Endothelial cell (in vitro differentiated cells): ENCODE data around the gene FMN2. TPM values are rescaled to one million over a fixed set of nuclear protein-coding genes. Genes with fewer than 3 reads are reported as not detected.
"Not testable (repeated sequence)": the region's sequence is repeated elsewhere in the genome, so short reads cannot be mapped to it uniquely, and the experiment has no call there.

ENCODE experiments used
- DNase-seq: peaks from one replicate; pipeline ENCODE4 v3.0.0; 2021; ENCODE audit warnings: low spot score
- H3K27ac Mint-ChIP-seq: one replicate; pipeline ENCODE4 v1.8.0; 2021; ENCODE audit warnings: mixed read lengths, inconsistent platforms; ENCODE audit not compliant: unreplicated experiment
- H3K27me3 Mint-ChIP-seq: one replicate; pipeline ENCODE4 v1.8.0; 2021; ENCODE audit warnings: mild to moderate bottlenecking, moderate library complexity, mixed read lengths, inconsistent platforms; ENCODE audit not compliant: unreplicated experiment
- H3K36me3 Mint-ChIP-seq: one replicate; pipeline ENCODE4 v1.8.0; 2021; ENCODE audit warnings: mild to moderate bottlenecking, low read depth, mixed read lengths, inconsistent platforms; ENCODE audit not compliant: unreplicated experiment
- H3K4me1 Mint-ChIP-seq: one replicate; pipeline ENCODE4 v1.8.0; 2021; ENCODE audit warnings: mild to moderate bottlenecking, mixed read lengths, inconsistent platforms; ENCODE audit not compliant: unreplicated experiment
- H3K4me3 Mint-ChIP-seq: one replicate; pipeline ENCODE4 v1.8.0; 2021; ENCODE audit warnings: mild to moderate bottlenecking, mixed read lengths, inconsistent platforms; ENCODE audit not compliant: unreplicated experiment
- H3K9me3 Mint-ChIP-seq: one replicate; pipeline ENCODE4 v1.8.0; 2021; ENCODE audit warnings: mixed read lengths, inconsistent platforms; ENCODE audit not compliant: unreplicated experiment
- CTCF ChIP-seq: fragments of 200-600 bp; sonication (generic); IDR thresholded peaks from one replicate; pipeline ENCODE4 v1.5.0; 2021; ENCODE audit warnings: antibody characterized with exemption; ENCODE audit not compliant: unreplicated experiment
- total RNA-seq: library from RNA; stranded (reverse); fragmentation: NEBNext Ultra II Directional; extraction: Animal tissue kit (Norgen Biotek cat#: 25700); gene quantifications from one replicate; pipeline ENCODE4 v1.2.1, GENCODE V29; 2021; ENCODE audit not compliant: unreplicated experiment

The FMN2 gene
- total RNA-seq, 1 donor from 2014 or later: 2.6 TPM

GRCh38 chr1:240170806-240171205 is 79.1 kb downstream of the FMN2 start:
- no peaks in the 10 kb centered on the region for H3K27me3 Mint-ChIP-seq
- no peak for TF ChIP-seq CTCF
- no peak for DNase-seq
- H3K36me3 Mint-ChIP-seq: no peaks in the 10 kb centered on the region
- H3K4me3 Mint-ChIP-seq: no peak overlapping the region
- no peaks in the 10 kb centered on the region for H3K9me3 Mint-ChIP-seq
- no peaks in the 10 kb centered on the region for H3K4me1 Mint-ChIP-seq
- H3K27ac Mint-ChIP-seq: no peak overlapping the region

GRCh38 chr1:240171907-240172306 is 80.2 kb downstream of the FMN2 start:
- Mint-ChIP-seq H3K4me1 (no peaks in the 10 kb centered on the region), H3K36me3 (no peaks in the 10 kb centered on the region), H3K4me3 (no peak overlapping the region), H3K27me3 (no peaks in the 10 kb centered on the region), H3K9me3 (no peaks in the 10 kb centered on the region), H3K27ac (no peak overlapping the region)
- no peak for DNase-seq
- no peak for TF ChIP-seq CTCF

- DNase-seq: no peak
- no peaks in the 10 kb centered on the region for H3K9me3 Mint-ChIP-seq
- H3K27ac Mint-ChIP-seq: no peak overlapping the region
- no peaks in the 10 kb centered on the region for H3K36me3 Mint-ChIP-seq
- H3K4me3 Mint-ChIP-seq: no peak overlapping the region
- no peaks in the 10 kb centered on the region for H3K27me3 Mint-ChIP-seq
- no peak for TF ChIP-seq CTCF
- H3K4me1 Mint-ChIP-seq: no peaks in the 10 kb centered on the region
Measured at GRCh38 chr1:240173836-240174235, 82.2 kb downstream of the FMN2 start.

GRCh38 chr1:240174734-240175133 is 83.1 kb downstream of the FMN2 start:
- no peak overlapping the region for H3K4me3 Mint-ChIP-seq
- no peaks in the 10 kb centered on the region for H3K9me3 Mint-ChIP-seq

GRCh38 chr1:240178366-240178765 is 86.7 kb downstream of the FMN2 start:
- Mint-ChIP-seq H3K27ac (no peak overlapping the region), H3K4me1 (peaks cover 3% of the 10 kb centered on the region), H3K9me3 (no peaks in the 10 kb centered on the region), H3K36me3 (no peaks in the 10 kb centered on the region), H3K27me3 (no peaks in the 10 kb centered on the region), H3K4me3 (no peak overlapping the region)
- DNase-seq: no peak
- no peak for TF ChIP-seq CTCF

More at GRCh38 chr1:240174734-240175133, 83.1 kb downstream of the FMN2 start:
- no peak for DNase-seq
- Mint-ChIP-seq H3K36me3 (no peaks in the 10 kb centered on the region), H3K27ac (no peak overlapping the region), H3K27me3 (no peaks in the 10 kb centered on the region), H3K4me1 (no peaks in the 10 kb centered on the region)
- TF ChIP-seq CTCF: no peak

- not testable (repeated sequence) for H3K4me3 Mint-ChIP-seq, H3K9me3 Mint-ChIP-seq, DNase-seq, H3K4me1 Mint-ChIP-seq, H3K27ac Mint-ChIP-seq, H3K27me3 Mint-ChIP-seq, H3K36me3 Mint-ChIP-seq
Measured at GRCh38 chr1:240184682-240185081, 93.0 kb downstream of the FMN2 start.
